NCI-H1417 (cell line): ENCODE measurements around the gene SEPTIN11.

ENCODE experiments used
- DNase-seq, 3 experiments: peaks; one replicate each; lab custom pipeline; 2025; lab: John Stamatoyannopoulos, UW

SEPTIN11 gene

GRCh38 chr4:76949276-76950051, at the start of gene SEPTIN11:
TSS of gene SEPTIN11 (plus strand) at chr4:76949752. CDS start at chr4:76949904, 152 bp downstream.
- peak; percentile 95 to 97 (median 97) for DNase-seq

GRCh38 chr4:76902233-76902890, 47.2 kb upstream of the SEPTIN11 start:
- DNase-seq: no peak

- no peak for DNase-seq
Measured at GRCh38 chr4:76904646-76905190, 44.8 kb upstream of the SEPTIN11 start.

GRCh38 chr4:76905521-76905920, 44.0 kb upstream of the SEPTIN11 start:
- no peak for DNase-seq

- DNase-seq: no peak
Measured at GRCh38 chr4:76909711-76910110, 39.8 kb upstream of the SEPTIN11 start.

GRCh38 chr4:76920715-76921114, 28.8 kb upstream of the SEPTIN11 start:
- no peak for DNase-seq

GRCh38 chr4:76923619-76924357, 25.8 kb upstream of the SEPTIN11 start:
- no peak for DNase-seq

- DNase-seq: no peak
Measured at GRCh38 chr4:76926841-76927240, 22.7 kb upstream of the SEPTIN11 start.

GRCh38 chr4:76930685-76931084, 18.9 kb upstream of the SEPTIN11 start:
- DNase-seq: no peak

- DNase-seq: peak in 1 of 3 experiments; percentile 3
Measured at GRCh38 chr4:76931087-76931486, 18.5 kb upstream of the SEPTIN11 start.

GRCh38 chr4:76931576-76932276, 17.8 kb upstream of the SEPTIN11 start:
- no peak for DNase-seq

GRCh38 chr4:76939184-76939583, 10.4 kb upstream of the SEPTIN11 start:
- no peak for DNase-seq

- DNase-seq: no peak
Measured at GRCh38 chr4:76943129-76943620, 6.4 kb upstream of the SEPTIN11 start.

GRCh38 chr4:76943790-76944189, 5.8 kb upstream of the SEPTIN11 start:
- DNase-seq: no peak

GRCh38 chr4:76947369-76947768, 2.2 kb upstream of the SEPTIN11 start:
- DNase-seq: no peak

GRCh38 chr4:76948443-76949275, 893 bp upstream of the SEPTIN11 start:
- DNase-seq: peak; percentile 77 to 86 (median 83)

GRCh38 chr4:76950052-76950955, 752 bp downstream of the SEPTIN11 start:
- peak; percentile 64 to 82 (median 80) for DNase-seq

- DNase-seq: peak; percentile 64 to 82 (median 76)
Measured at GRCh38 chr4:76950956-76951671, 1.6 kb downstream of the SEPTIN11 start.

GRCh38 chr4:76951672-76952010, 2.1 kb downstream of the SEPTIN11 start:
- DNase-seq: no peak
